HFF-Myc (cell line): ENCODE results near the gene POC1B.

ENCODE experiments used
- DNase-seq: peaks from one replicate; pipeline ENCODE4 v3.0.0-alpha.2; 2011; ENCODE audit warnings: low read depth; ENCODE audit errors: extremely low read depth
- H3K4me3 ChIP-seq: replicated peaks from 2 replicates; pipeline ENCODE4 v1.5.1; 2011; ENCODE audit warnings: low read depth, mild to moderate bottlenecking, control low read depth, low read length
- CTCF ChIP-seq: IDR thresholded peaks from 2 replicates; pipeline ENCODE4 v1.5.1; 2012; ENCODE audit warnings: mild to moderate bottlenecking, low read depth, low read length, control low read depth; ENCODE audit errors: missing control alignments

Gene POC1B

GRCh38 chr12:89499857-89500256, 26.0 kb downstream of the POC1B start:
- no peak for DNase-seq
- H3K4me3 ChIP-seq, result no peak overlapping the region
- TF ChIP-seq CTCF, result no peak

DNA sequence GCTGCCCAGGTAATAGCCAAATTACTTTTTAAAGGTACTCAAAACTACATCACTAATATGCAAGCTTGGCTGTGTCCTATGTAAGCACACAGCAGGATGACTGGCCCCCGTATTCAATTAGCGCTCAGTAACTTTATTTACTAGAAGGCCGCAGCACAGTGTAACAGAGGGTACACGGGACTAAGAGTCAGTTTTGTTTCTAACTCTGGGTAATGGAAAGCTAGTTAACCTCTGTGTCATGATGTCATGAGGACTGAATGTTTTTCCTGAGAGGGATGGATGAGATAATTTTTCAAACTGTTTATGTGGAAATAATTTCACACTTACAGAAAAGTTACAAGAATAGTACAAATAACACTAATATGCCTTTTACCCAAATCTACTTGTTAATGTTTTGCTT, 28.4 kb downstream of the POC1B start:
- H3K4me3 ChIP-seq, result no peak overlapping the region
- no peak for TF ChIP-seq CTCF
- DNase-seq, result no peak

- no peak for DNase-seq
- no peak overlapping the region for H3K4me3 ChIP-seq
- TF ChIP-seq CTCF, result no peak
Measured at GRCh38 chr12:89497005-89497404, 28.8 kb downstream of the POC1B start.

DNA sequence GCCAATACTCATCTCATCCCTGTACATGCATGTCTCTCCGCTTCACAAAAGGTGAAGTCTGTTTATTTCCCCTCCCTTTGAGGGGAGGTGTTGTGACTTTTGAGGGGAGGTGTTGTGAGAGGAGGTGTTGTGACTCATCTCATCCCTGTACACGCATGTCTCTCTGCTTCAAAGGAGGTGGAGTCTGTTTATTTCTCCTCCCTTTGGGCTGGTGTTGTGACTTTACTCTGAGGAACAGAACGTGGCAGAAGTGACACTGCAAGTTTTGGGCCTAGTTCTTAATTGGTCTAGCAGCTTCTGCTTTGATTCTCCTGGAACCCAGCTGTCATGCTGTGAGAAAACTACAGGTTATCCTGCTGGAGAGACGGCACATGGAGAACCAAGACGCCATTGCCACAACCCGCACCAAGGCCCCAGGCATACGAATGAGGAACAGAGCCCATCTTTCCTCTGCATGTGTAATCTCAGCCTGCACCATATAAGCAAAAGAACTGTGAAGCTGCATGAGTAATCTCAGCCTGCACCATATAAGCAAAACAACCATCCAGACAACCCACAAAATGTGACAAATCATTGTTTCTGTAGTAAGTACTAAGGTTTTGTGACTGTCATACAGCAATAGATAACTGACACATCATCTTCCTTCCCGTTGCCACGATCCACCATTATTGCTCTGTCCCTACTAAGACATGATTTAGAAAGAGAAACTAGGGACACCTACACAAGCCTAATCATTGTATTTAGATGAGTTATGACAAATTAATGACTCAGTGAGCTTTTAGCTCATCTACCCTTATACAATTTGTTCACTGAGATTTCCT, 31.2 kb downstream of the POC1B start:
- no peak for TF ChIP-seq CTCF
- no peak for DNase-seq
- H3K4me3 ChIP-seq, result no peak overlapping the region

DNA sequence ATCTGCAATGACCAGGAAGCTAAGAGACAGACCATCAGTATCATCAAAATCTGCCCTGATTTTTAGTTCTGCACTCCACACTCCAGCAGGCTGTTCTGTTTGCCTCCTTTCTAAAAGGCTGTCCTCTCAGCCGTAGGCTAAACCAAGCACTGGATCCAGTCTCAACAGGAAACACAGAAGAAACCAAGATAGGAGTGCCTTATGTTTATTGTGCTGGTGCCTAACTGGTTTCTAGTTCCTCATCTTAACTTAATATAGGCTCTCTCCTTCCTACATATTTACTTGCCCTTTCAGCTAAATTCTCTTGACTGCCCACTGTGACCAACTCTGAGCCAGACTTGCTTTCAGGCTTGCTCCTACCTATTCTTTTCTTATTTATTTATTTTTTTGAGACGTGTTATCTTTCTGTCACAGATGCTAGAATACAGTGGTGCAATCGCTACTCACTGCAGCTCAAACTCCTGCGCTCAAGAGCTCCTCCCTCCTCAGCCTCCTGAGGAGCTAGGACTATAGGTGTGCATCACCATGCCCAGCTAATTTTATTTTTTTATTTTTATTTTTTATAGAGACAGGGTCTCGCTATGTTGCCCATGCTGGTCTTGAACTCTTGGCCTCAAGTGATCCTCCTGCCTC, 32.1 kb downstream of the POC1B start:
- no peak overlapping the region for H3K4me3 ChIP-seq
- TF ChIP-seq CTCF, result no peak
- no peak for DNase-seq

DNA sequence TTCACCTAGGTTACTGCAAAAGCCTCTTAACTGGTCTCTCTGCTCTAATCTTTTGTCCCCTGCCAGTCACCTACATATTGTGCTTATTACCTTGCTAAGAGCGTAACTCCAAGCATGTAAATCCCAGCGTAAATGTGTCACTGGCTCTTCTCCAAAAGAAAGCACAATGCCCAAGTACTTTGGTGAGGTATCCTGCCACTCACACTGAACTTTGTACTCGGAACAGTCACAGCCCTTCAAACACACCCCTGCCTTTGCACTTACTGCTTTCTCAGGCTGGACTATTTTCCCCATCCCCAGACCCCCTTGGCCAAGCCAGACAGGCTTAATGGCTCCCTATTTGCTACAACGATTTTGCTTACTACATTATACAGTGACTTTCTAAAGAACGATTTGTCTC, 33.0 kb downstream of the POC1B start:
- H3K4me3 ChIP-seq, result no peak overlapping the region
- no peak for TF ChIP-seq CTCF
- DNase-seq, result no peak

DNA sequence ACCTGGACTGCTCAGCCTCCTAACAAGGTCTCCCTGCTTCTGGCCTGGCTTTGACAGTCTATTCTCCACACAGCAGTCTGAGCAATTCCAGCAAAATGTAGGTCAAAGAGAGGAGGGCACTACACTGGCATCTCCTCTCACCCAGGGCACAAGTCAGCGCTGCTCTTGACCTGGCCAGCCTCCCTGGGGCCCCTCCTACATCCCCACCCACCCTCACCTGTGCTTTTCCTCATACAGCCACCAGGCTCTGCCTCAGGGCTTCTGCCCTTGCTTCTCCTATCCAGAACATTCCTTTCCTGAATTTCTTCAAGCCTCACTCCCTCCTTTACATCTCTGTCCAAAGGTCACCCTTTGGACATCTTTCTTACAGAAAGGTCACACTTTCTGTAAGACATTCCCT, 34.9 kb downstream of the POC1B start:
- TF ChIP-seq CTCF, result no peak
- H3K4me3 ChIP-seq, result no peak overlapping the region
- DNase-seq, result no peak
